Measurements from ENCODE around the gene RGL1. TPM values are rescaled to one million over a fixed set of nuclear protein-coding genes. Genes with fewer than 3 reads are reported as not detected.

RGL1 gene
- total RNA-seq, 2 donors from 2014 or later, result 1.0 to 1.4 TPM

DNA sequence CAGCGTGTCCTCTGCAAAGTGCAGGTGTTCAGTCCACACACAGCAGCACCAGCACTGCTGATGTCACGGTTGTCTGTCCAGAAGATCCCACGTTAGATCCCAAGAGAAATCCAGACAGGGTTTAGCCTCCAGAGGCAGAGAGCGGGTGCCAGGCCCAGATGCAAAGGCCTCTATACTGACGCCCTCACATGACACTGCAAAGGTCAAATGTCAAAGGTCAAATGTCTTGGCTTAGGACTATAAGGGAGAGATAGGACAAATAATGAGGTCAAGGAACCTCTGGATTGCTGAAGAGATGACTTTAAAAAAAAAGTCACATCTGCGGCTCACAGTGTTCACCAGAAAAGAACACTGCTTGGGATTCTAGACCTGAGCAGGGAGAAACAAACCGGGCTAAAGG lies 131.1 kb downstream of the RGL1 start:
- Mint-ChIP-seq H3K4me1 (peaks cover 6% of the 10 kb centered on the region), H3K4me3 (no peak overlapping the region), H3K36me3 (ENCODE audit: low read depth) (peaks cover 2% of the 10 kb centered on the region), H3K27ac (peak overlapping the region; percentile 47), H3K27me3 (peaks cover 11% of the 10 kb centered on the region)
- DNase-seq (no peak), ATAC-seq (no peak)
- no peaks in the 10 kb centered on the region for H3K9me3 ChIP-seq (ENCODE audit: control insufficient read depth, low read length, poor library complexity, severe bottlenecking)

DNA sequence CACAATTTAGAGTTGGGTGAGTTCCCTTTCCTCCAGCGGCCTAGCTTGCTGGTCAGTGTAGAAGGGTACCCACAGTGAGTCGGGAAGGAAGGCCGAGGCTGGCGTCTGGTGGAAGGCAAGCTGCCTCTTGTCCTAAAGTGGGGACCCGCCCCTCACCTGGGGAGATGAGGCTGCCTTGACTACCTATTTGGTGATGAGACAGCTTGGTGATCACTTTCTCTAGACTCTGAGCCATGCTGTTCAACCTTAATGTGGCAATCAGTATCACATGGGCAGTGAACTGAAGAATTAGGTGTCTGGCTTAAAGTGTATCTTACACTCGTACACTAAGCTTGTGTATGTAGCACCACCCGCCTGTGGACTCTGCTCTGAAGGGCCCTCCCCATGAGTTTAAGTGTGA lies 131.9 kb downstream of the RGL1 start:
- no peaks in the 10 kb centered on the region for H3K9me3 ChIP-seq (ENCODE audit: control insufficient read depth, low read length, poor library complexity, severe bottlenecking)
- Mint-ChIP-seq H3K36me3 (ENCODE audit: low read depth) (peaks cover 2% of the 10 kb centered on the region), H3K4me1 (peaks cover 3% of the 10 kb centered on the region), H3K4me3 (no peak overlapping the region), H3K27ac (no peak overlapping the region), H3K27me3 (peaks cover 11% of the 10 kb centered on the region)
- no peak for ATAC-seq
- DNase-seq, result no peak

DNA sequence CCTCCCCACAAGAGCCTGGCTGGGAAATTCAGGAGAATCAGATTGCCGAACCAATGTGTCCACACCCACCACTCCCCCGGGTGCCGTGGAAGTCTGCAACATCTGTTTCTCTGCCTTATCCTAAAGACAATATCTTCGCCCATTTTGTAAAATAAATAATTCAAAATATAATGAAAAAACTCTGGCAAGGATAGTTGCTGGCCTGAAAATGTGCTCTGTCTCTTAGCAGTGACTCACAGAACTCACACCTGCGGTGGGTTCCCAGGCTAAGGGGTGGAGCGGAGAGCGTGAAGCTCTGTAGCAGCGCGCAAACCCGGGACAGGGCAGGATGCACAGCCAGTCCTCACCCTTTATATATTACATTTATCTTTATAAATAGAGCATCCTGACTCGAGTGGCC lies 132.7 kb downstream of the RGL1 start:
- no peak for ATAC-seq
- no peak overlapping the region for H3K4me3 Mint-ChIP-seq
- peaks cover 3% of the 10 kb centered on the region for H3K4me1 Mint-ChIP-seq
- H3K27ac Mint-ChIP-seq, result no peak overlapping the region
- H3K9me3 ChIP-seq (ENCODE audit: control insufficient read depth, low read length, poor library complexity, severe bottlenecking), result no peaks in the 10 kb centered on the region
- peaks cover 2% of the 10 kb centered on the region for H3K36me3 Mint-ChIP-seq (ENCODE audit: low read depth)
- H3K27me3 Mint-ChIP-seq, result peaks cover 11% of the 10 kb centered on the region
- no peak for DNase-seq

DNA sequence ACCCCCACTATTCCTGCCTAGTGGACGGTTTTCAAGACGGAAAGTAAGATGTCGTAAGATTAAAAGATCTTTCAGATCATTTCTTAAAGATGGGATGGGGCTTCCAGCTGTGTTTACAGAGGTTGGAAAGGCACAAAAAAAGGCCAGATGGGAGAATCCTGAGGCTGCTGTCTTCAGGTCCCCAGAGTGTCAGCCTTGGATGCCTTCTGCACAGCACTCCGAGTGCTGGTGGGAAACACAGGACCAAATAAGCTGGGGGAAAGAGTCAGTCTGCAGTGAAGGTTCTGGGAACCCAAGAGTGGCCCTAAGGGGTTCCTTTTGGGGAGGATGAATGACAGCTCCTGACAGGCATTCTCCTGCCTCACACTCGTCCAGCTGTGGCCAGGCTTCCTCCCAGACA lies 136.1 kb downstream of the RGL1 start:
- no peaks in the 10 kb centered on the region for H3K9me3 ChIP-seq (ENCODE audit: control insufficient read depth, low read length, poor library complexity, severe bottlenecking)
- peaks cover 2% of the 10 kb centered on the region for H3K36me3 Mint-ChIP-seq (ENCODE audit: low read depth)
- H3K27ac Mint-ChIP-seq, result no peak overlapping the region
- ATAC-seq, result no peak
- H3K4me3 Mint-ChIP-seq, result no peak overlapping the region
- no peaks in the 10 kb centered on the region for H3K4me1 Mint-ChIP-seq
- H3K27me3 Mint-ChIP-seq, result peaks cover 18% of the 10 kb centered on the region
- no peak for DNase-seq

DNA sequence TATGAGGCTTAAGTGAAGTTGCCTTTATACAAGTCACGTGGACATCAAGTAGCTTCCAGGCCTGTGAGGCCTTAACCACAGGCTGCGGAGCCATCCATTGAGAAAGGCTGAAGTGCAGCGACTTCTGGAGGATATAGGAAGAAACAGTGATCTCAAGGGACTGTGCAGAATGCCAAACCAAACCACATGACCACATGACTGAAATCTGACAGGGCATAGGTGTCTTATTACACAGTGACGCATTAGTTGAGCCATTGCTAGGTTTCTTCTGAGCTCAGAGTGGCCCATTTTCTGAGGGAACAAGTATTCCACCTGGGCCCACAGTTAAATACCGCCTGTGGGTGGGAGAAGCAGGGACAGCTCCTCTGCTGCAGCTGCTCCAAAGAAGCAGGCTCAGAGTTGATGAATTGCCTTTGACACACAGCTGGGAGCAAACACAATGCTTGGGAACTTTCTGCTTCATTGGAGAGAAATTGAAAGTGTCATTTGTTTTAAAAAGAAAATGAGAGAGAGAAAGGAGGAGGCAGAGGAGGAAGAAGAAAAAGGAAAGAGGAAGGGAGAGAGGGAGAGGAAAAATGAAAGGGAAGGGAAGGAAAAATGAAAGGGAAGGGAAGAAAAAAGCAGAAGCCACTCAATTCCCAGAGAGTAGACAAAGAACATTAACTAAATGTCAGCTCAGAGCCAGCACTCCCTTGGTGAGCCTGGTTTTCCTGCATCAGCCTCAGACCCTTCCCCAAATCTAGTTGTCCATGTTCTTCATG lies 138.2 kb downstream of the RGL1 start:
- Mint-ChIP-seq H3K27ac (peak overlapping the region; percentile 43), H3K27me3 (peaks cover 18% of the 10 kb centered on the region), H3K4me1 (no peaks in the 10 kb centered on the region), H3K4me3 (no peak overlapping the region), H3K36me3 (ENCODE audit: low read depth) (peaks cover 4% of the 10 kb centered on the region)
- no peaks in the 10 kb centered on the region for H3K9me3 ChIP-seq (ENCODE audit: control insufficient read depth, low read length, poor library complexity, severe bottlenecking)
- no peak for DNase-seq
- no peak for ATAC-seq

DNA sequence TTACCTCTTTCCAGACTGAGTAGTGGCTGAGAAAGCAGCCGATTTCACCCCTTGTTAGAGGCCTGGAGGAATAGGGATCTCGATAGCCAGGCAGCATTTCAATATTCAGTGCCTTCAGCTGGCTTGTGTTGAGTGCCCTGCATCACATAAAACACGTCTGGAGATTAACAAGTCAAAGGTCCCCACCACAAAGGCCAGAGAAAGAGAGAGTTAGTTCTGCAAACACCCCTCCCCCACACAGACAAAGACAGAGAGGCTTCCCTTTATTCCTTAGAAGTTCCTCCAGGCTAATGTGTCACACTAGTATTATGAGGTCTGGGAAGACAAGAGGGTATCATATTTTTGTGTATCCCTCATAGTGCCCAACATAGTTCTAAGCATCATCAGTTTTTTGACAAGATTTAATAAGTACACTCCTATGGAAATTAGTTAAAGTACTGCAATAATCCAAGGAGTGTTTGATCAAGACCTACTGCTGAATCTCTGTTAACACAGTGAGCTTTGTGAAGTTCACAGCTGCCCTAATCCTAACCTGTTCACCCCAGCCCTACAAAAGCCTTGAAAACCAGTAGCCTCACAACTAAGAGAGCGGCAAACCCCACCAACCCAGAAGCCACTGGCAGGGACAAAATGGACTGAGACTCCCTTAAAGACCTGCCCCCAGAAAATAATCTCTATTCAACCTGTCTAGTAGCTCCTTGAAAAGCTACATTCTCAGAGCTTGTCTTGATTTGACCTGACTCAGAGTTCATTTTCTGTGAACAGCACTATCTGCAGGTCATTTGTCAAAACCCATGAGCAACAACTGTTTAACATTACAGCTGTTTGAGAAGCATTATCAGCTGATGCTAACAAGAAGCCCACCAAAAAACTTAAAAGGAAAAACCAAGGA lies 140.8 kb downstream of the RGL1 start:
- H3K9me3 ChIP-seq (ENCODE audit: control insufficient read depth, low read length, poor library complexity, severe bottlenecking), result no peaks in the 10 kb centered on the region
- ATAC-seq (no peak), DNase-seq (no peak)
- no peak overlapping the region for H3K27ac Mint-ChIP-seq
- peaks cover 9% of the 10 kb centered on the region for H3K27me3 Mint-ChIP-seq
- no peaks in the 10 kb centered on the region for H3K4me1 Mint-ChIP-seq
- no peak overlapping the region for H3K4me3 Mint-ChIP-seq
- peaks cover 2% of the 10 kb centered on the region for H3K36me3 Mint-ChIP-seq (ENCODE audit: low read depth)

DNA sequence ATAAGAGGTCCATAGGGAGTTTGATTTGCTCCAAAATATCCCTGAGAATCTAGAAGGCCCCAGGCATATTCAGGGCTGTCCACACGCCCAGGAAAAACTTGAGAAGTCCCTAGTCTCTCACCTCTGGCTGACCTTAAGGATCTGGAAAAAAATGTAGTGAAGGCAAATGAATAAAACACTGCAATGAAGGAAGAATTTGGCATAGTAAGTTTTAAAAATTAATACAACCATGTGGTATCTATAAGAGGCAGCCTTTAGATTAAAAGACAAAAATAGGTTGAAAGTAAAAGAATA lies 141.3 kb downstream of the RGL1 start:
- no peak for DNase-seq
- no peak overlapping the region for H3K27ac Mint-ChIP-seq
- ATAC-seq, result no peak
- no peaks in the 10 kb centered on the region for H3K9me3 ChIP-seq (ENCODE audit: control insufficient read depth, low read length, poor library complexity, severe bottlenecking)
- peaks cover 7% of the 10 kb centered on the region for H3K27me3 Mint-ChIP-seq
- no peaks in the 10 kb centered on the region for H3K4me1 Mint-ChIP-seq
- H3K36me3 Mint-ChIP-seq (ENCODE audit: low read depth), result peaks cover 2% of the 10 kb centered on the region
- no peak overlapping the region for H3K4me3 Mint-ChIP-seq

DNA sequence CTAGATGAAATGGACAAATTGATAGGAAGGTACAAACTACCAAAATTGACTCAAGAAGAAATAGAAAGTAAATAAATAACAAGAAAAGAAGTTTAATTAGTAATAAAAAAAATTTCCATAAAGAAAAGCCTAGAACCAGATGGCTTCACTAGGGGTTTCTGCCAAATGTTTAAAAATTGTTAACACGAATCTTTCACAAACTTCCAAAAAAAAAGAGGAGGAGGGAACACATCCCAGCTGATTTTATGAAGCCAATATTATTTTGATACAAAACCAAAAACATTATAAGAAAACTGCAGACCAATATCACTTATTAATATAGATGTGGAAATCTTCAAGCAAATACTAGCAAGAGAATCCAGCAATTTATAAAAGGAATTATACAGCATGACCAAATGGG lies 143.1 kb downstream of the RGL1 start:
- ATAC-seq, result no peak
- Mint-ChIP-seq H3K27me3 (peaks cover 4% of the 10 kb centered on the region), H3K4me1 (no peaks in the 10 kb centered on the region)

DNA sequence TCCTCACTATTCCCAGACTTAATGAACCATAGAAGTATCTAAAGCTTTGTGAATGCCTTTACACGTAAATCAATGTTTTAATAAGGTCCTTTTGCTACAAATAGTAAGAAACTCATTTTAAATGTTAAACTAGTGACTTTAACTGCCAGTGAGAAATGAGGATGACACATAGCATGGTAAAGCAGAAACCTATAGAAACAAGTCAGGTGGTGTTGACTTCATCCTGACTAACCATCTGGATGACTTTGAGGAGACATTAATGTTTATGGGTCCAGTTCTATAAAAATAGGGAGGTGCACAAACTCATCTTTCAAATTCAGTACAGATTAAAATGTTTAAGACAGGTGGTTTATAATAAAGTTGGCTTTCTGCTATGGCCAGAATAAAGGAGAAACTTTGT lies 147.2 kb downstream of the RGL1 start:
- H3K27me3 Mint-ChIP-seq, result no peaks in the 10 kb centered on the region
- H3K4me3 Mint-ChIP-seq, result no peak overlapping the region
- H3K4me1 Mint-ChIP-seq, result peaks cover 13% of the 10 kb centered on the region
- H3K27ac Mint-ChIP-seq, result no peak overlapping the region
- H3K36me3 Mint-ChIP-seq (ENCODE audit: low read depth), result no peaks in the 10 kb centered on the region
- ATAC-seq (no peak), DNase-seq (no peak)
- H3K9me3 ChIP-seq (ENCODE audit: control insufficient read depth, low read length, poor library complexity, severe bottlenecking), result no peaks in the 10 kb centered on the region

More for the DNA sequence above, 143.1 kb downstream of the RGL1 start:
- peaks cover 2% of the 10 kb centered on the region for H3K36me3 Mint-ChIP-seq (ENCODE audit: low read depth)
- DNase-seq, result no peak
- H3K9me3 ChIP-seq (ENCODE audit: control insufficient read depth, low read length, poor library complexity, severe bottlenecking), result no peaks in the 10 kb centered on the region
- H3K27ac Mint-ChIP-seq, result no peak overlapping the region
- H3K4me3 Mint-ChIP-seq, result no peak overlapping the region

DNA sequence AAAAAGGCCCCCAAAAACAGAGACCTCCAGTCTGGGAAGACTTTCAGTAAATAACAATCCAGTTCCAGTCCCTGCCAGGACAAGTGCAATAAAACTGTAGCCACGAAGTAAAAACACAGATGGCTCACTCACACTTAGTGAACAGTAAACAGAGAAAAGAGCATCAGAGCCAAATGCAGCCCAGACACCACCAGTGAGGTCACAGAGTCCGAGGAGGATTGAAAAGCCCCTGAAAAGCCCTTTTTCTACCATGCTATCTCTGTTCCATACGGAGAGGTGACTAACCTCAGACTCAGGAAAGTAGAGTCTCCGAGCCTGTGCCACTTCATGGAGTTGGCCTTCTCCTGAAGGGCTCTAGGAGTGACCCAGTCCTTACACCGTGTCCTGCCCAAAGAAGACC lies 148.1 kb downstream of the RGL1 start:
- H3K36me3 Mint-ChIP-seq (ENCODE audit: low read depth), result no peaks in the 10 kb centered on the region
- no peaks in the 10 kb centered on the region for H3K27me3 Mint-ChIP-seq
- no peak overlapping the region for H3K4me3 Mint-ChIP-seq
- peaks cover 13% of the 10 kb centered on the region for H3K4me1 Mint-ChIP-seq
- H3K27ac Mint-ChIP-seq, result no peak overlapping the region
- no peak for ATAC-seq
- no peaks in the 10 kb centered on the region for H3K9me3 ChIP-seq (ENCODE audit: control insufficient read depth, low read length, poor library complexity, severe bottlenecking)
- DNase-seq, result no peak

DNA sequence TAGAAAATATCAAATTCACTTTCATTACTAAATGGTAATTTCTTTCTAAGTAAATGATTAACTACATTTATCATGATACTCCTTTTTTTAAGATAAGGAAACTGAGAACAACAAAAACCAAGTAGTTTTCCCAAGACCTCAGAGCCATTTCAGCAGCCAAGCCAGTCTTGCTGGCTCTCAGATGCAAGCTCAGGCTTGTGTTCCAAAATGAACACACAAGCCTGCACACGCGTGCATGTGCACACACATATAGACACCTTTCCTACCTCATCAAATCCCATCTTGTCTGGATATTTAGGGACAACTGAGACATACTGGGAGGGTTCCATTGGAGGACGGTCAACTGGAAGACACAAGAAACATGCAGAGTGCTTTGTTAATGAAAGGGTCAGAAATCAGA lies 149.6 kb downstream of the RGL1 start:
- Mint-ChIP-seq H3K4me1 (peaks cover 13% of the 10 kb centered on the region), H3K27me3 (no peaks in the 10 kb centered on the region), H3K27ac (no peak overlapping the region), H3K36me3 (ENCODE audit: low read depth) (no peaks in the 10 kb centered on the region), H3K4me3 (no peak overlapping the region)
- ATAC-seq (no peak), DNase-seq (no peak)
- no peaks in the 10 kb centered on the region for H3K9me3 ChIP-seq (ENCODE audit: control insufficient read depth, low read length, poor library complexity, severe bottlenecking)

DNA sequence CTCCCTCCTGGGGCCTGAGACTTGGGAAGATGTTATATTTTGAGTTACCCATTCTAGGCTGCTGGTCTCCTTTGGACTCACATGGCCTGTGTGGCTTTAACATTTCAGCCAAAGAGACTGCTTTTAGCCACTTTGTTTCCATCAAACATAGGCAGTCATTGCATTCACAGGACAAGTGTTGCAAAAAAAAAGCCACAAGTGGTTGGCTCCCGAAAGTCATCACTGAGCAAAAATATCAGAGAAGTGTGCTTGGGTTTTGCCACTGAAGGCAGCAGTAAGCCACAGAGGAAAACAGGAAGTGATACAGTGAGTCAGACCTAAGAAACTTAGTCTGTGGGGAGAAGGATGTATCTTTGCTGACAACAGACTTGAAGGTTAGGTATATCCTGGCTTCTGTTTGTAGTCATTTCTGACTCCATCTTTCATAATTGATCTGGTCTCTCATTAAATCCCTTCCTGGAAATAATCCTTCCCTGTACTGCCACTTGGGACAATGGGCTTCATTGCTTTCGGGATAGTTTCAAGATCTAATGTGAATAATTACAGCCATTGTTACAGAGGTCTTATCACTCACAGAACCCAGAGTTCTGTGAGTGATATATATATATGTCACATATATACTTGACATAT lies 151.8 kb downstream of the RGL1 start:
- Mint-ChIP-seq H3K27ac (no peak overlapping the region), H3K4me1 (peaks cover 13% of the 10 kb centered on the region), H3K36me3 (ENCODE audit: low read depth) (no peaks in the 10 kb centered on the region)

DNA sequence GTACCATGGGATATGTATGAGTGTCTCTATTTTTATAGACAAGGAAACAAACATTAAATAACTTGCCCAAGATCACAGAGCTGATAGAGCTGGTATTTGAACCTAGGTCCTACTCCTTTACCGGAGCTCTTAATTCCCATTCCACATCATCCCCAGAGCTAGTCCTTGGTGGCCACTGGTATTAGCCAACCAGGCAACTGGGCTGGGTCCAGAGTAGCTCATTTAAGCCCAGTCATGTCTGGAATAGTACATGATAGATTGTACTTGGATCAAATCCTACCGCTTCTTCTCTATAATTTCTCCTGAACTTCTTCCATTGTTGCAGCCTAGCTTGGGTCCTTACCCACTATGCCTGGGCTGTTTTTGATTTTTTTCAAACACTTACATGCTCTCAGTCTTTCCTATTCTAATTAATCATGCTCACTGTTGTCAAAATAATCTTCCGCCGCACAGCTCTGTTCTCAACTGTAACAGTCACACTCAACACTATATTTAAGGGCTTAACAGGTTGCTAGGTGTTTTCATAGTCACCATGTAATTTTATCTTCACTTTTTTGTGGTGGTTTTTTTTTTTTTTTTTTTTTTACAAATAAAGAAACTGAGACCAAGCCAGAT lies 152.4 kb downstream of the RGL1 start:
- H3K9me3 ChIP-seq (ENCODE audit: control insufficient read depth, low read length, poor library complexity, severe bottlenecking), result no peaks in the 10 kb centered on the region
- H3K27me3 Mint-ChIP-seq, result no peaks in the 10 kb centered on the region
- H3K4me1 Mint-ChIP-seq, result peaks cover 13% of the 10 kb centered on the region
- DNase-seq (no peak), ATAC-seq (no peak)
- H3K27ac Mint-ChIP-seq, result no peak overlapping the region
- H3K4me3 Mint-ChIP-seq, result no peak overlapping the region
- no peaks in the 10 kb centered on the region for H3K36me3 Mint-ChIP-seq (ENCODE audit: low read depth)

More for the DNA sequence above, 151.8 kb downstream of the RGL1 start:
- ATAC-seq (peak; percentile 99), DNase-seq (peak in 2 of 3 donors; percentile 11 to 16)
- Mint-ChIP-seq H3K27me3 (no peaks in the 10 kb centered on the region), H3K4me3 (peak overlapping the region; percentile 15)
- no peaks in the 10 kb centered on the region for H3K9me3 ChIP-seq (ENCODE audit: control insufficient read depth, low read length, poor library complexity, severe bottlenecking)

All from T-helper 17 cell (primary cell).